Neural progenitor cell (in vitro differentiated cells): Measurements from ENCODE around the gene GRAMD1B.

Source experiments
- EZH2 ChIP-seq: fragments of 200-600 bp; sonication (generic); IDR thresholded peaks from 2 replicates; pipeline ENCODE4 v1.6.1; 2017; ENCODE audit warnings: antibody characterized with exemption, mild to moderate bottlenecking, moderate library complexity
- EZH2phosphoT487 ChIP-seq: fragments of 200-600 bp; sonication (generic); IDR thresholded peaks from 2 replicates; pipeline ENCODE4 v1.6.1; 2017; ENCODE audit warnings: antibody characterized with exemption
- TF ChIP-seq, protein P1 (sequence below): fragments of 200-600 bp; sonication (generic); IDR thresholded peaks from 2 replicates; pipeline ENCODE4 v1.5.1; 2017; ENCODE audit warnings: antibody characterized with exemption, mild to moderate bottlenecking

DNA sequence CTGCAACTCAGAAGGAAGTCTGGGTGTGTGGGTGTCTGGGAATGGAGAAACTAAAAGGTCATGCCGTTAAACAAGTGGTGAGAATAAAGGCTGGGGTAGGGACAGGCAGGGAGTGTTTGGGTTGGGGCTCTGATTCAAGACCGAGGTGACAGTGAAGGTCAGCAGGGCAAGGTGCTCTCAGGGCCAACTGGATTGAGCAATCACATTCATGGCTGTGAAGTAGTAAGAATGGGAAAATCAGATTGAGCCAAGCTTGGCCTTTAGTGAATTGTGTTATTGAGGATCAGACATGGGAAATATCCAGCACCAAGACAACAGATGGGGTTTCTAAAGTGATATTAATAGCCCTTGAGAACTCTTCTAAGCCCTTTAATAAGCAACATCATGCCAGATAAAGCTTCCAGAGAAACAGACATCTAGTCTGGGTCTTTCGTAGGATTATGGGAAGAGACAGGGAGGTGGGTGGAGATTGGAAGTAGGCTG, 200.1 kb downstream of the GRAMD1B start:
- TF ChIP-seq, protein P1, sequence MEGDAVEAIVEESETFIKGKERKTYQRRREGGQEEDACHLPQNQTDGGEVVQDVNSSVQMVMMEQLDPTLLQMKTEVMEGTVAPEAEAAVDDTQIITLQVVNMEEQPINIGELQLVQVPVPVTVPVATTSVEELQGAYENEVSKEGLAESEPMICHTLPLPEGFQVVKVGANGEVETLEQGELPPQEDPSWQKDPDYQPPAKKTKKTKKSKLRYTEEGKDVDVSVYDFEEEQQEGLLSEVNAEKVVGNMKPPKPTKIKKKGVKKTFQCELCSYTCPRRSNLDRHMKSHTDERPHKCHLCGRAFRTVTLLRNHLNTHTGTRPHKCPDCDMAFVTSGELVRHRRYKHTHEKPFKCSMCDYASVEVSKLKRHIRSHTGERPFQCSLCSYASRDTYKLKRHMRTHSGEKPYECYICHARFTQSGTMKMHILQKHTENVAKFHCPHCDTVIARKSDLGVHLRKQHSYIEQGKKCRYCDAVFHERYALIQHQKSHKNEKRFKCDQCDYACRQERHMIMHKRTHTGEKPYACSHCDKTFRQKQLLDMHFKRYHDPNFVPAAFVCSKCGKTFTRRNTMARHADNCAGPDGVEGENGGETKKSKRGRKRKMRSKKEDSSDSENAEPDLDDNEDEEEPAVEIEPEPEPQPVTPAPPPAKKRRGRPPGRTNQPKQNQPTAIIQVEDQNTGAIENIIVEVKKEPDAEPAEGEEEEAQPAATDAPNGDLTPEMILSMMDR = no peak
- no peak for TF ChIP-seq EZH2
- TF ChIP-seq EZH2phosphoT487 = no peak
